Measurements from ENCODE around the gene DIAPH3. TPM values are rescaled to one million over a fixed set of nuclear protein-coding genes. Genes with fewer than 3 reads are reported as not detected.

Gene DIAPH3
- polyA plus RNA-seq, 1 donor from 2014 or later: 0.37 TPM

DNA sequence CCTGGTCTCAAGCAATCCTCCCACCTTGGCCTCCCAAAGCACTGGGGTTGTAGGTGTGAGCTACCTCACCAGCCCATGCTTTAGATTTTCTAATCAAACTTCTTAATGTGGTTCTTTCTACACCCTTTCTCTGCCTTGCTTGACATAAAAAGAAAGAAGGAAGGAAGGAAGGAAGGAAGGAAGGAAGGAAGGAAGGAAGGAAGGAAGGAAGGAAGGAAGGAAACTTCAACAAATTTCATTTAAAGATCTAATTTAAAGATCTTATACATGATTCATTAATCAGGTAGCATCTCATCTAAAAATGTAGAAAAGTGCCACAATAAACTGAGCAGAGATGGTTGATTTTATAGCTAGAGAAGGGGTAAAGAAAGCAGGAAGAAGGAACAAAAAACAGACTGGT is 215.0 kb downstream of the DIAPH3 start:
- Histone ChIP-seq H3K27me3 (ENCODE audit: insufficient read depth, low read depth, low read length) (no peaks in the 10 kb centered on the region), H3K79me2 (replicated peaks; ENCODE audit: insufficient read depth, low read length) (no peaks in the 10 kb centered on the region), H3K9ac (ENCODE audit: low read length) (no peak overlapping the region), H3K9me2 (ENCODE audit: insufficient read depth, low read length) (no peaks in the 10 kb centered on the region), H3K27ac (ENCODE audit: low read length) (no peak overlapping the region), H3F3A (ENCODE audit: insufficient read depth, low read length, poor library complexity, severe bottlenecking) (no peaks in the 10 kb centered on the region), H3K4me3 (ENCODE audit: low read length) (no peak overlapping the region), H4K20me1 (ENCODE audit: insufficient read depth) (no peaks in the 10 kb centered on the region), H3K9me3 (ENCODE audit: low read length) (no peaks in the 10 kb centered on the region), H3K36me3 (ENCODE audit: insufficient read depth, low read length) (no peaks in the 10 kb centered on the region), H3K4me2 (ENCODE audit: low read length) (no peak overlapping the region), H2AFZ (ENCODE audit: low read depth, low read length) (no peak overlapping the region)
- TF ChIP-seq RAD21 (conservative IDR thresholded peaks at IDR 0.05): no peak
- no peak for TF ChIP-seq MXI1 (conservative IDR thresholded peaks at IDR 0.05; ENCODE audit: poor library complexity, severe bottlenecking)
- TF ChIP-seq, protein P1, sequence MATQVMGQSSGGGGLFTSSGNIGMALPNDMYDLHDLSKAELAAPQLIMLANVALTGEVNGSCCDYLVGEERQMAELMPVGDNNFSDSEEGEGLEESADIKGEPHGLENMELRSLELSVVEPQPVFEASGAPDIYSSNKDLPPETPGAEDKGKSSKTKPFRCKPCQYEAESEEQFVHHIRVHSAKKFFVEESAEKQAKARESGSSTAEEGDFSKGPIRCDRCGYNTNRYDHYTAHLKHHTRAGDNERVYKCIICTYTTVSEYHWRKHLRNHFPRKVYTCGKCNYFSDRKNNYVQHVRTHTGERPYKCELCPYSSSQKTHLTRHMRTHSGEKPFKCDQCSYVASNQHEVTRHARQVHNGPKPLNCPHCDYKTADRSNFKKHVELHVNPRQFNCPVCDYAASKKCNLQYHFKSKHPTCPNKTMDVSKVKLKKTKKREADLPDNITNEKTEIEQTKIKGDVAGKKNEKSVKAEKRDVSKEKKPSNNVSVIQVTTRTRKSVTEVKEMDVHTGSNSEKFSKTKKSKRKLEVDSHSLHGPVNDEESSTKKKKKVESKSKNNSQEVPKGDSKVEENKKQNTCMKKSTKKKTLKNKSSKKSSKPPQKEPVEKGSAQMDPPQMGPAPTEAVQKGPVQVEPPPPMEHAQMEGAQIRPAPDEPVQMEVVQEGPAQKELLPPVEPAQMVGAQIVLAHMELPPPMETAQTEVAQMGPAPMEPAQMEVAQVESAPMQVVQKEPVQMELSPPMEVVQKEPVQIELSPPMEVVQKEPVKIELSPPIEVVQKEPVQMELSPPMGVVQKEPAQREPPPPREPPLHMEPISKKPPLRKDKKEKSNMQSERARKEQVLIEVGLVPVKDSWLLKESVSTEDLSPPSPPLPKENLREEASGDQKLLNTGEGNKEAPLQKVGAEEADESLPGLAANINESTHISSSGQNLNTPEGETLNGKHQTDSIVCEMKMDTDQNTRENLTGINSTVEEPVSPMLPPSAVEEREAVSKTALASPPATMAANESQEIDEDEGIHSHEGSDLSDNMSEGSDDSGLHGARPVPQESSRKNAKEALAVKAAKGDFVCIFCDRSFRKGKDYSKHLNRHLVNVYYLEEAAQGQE (IDR thresholded peaks at IDR 0.05; ENCODE audit: borderline replicate concordance): no peak

DNA sequence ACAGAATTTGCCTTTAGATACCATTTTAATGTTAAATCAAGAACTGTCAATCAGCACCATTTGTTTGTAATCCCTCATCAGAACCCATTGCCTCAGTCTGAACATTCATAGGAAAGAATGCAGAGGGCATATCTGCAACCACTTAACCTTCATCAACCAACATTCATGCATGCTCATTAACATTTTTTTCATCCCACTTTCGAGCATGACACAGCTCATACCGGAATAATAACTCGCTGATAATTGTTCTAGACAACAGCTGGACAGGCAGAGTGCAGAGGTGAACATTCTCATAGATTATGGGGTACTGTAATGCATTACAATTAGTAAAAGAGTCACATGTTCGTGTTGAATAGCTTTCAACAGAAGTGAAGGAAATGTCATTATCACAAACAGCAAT is 216.8 kb downstream of the DIAPH3 start:
- Histone ChIP-seq H3K4me3 (ENCODE audit: low read length) (no peak overlapping the region), H3K9me3 (ENCODE audit: low read length) (no peaks in the 10 kb centered on the region), H3K27me3 (ENCODE audit: insufficient read depth, low read depth, low read length) (no peaks in the 10 kb centered on the region), H3K36me3 (ENCODE audit: insufficient read depth, low read length) (no peaks in the 10 kb centered on the region), H3K4me2 (ENCODE audit: low read length) (no peak overlapping the region), H3K9me2 (ENCODE audit: insufficient read depth, low read length) (no peaks in the 10 kb centered on the region), H2AFZ (ENCODE audit: low read depth, low read length) (no peak overlapping the region), H3F3A (ENCODE audit: insufficient read depth, low read length, poor library complexity, severe bottlenecking) (no peaks in the 10 kb centered on the region), H3K79me2 (replicated peaks; ENCODE audit: insufficient read depth, low read length) (no peaks in the 10 kb centered on the region), H3K9ac (ENCODE audit: low read length) (no peak overlapping the region), H4K20me1 (ENCODE audit: insufficient read depth) (no peaks in the 10 kb centered on the region), H3K27ac (ENCODE audit: low read length) (no peak overlapping the region)
- TF ChIP-seq EP300 (conservative IDR thresholded peaks at IDR 0.05; ENCODE audit: poor library complexity, severe bottlenecking) (no peak), POLR2AphosphoS5 (IDR thresholded peaks at IDR 0.05) (no peak), TAF1 (IDR thresholded peaks at IDR 0.05; ENCODE audit: low read depth) (no peak), EZH2 (IDR thresholded peaks at IDR 0.05; ENCODE audit: borderline replicate concordance, insufficient read depth, low read length, poor library complexity, severe bottlenecking) (no peak), SMC3 (conservative IDR thresholded peaks at IDR 0.05; ENCODE audit: poor library complexity) (no peak), RAD21 (conservative IDR thresholded peaks at IDR 0.05) (no peak), MXI1 (conservative IDR thresholded peaks at IDR 0.05; ENCODE audit: poor library complexity, severe bottlenecking) (no peak)
- TF ChIP-seq, protein P2, sequence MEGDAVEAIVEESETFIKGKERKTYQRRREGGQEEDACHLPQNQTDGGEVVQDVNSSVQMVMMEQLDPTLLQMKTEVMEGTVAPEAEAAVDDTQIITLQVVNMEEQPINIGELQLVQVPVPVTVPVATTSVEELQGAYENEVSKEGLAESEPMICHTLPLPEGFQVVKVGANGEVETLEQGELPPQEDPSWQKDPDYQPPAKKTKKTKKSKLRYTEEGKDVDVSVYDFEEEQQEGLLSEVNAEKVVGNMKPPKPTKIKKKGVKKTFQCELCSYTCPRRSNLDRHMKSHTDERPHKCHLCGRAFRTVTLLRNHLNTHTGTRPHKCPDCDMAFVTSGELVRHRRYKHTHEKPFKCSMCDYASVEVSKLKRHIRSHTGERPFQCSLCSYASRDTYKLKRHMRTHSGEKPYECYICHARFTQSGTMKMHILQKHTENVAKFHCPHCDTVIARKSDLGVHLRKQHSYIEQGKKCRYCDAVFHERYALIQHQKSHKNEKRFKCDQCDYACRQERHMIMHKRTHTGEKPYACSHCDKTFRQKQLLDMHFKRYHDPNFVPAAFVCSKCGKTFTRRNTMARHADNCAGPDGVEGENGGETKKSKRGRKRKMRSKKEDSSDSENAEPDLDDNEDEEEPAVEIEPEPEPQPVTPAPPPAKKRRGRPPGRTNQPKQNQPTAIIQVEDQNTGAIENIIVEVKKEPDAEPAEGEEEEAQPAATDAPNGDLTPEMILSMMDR (IDR thresholded peaks at IDR 0.05; ENCODE audit: poor library complexity, severe bottlenecking): no peak
- TF ChIP-seq, protein P1 (IDR thresholded peaks at IDR 0.05; ENCODE audit: borderline replicate concordance): no peak
